HG02973 (cell line): Measurements from ENCODE around the gene IDUA.
"Not testable (repeated sequence)": the region's sequence is repeated elsewhere in the genome, so short reads cannot be mapped to it uniquely, and the experiment has no call there.

Experiments
- ATAC-seq: cut with Tn5 transposase; IDR thresholded peaks from one replicate; pipeline ENCODE4 v1.9.1; 2021; ENCODE audit warnings: moderate library complexity; ENCODE audit not compliant: unreplicated experiment

IDUA gene

GRCh38 chr4:966266-967112 lies 20.4 kb upstream of the IDUA start:
- ATAC-seq, result no peak

- ATAC-seq, result no peak
Observed at GRCh38 chr4:967113-968104, 19.4 kb upstream of the IDUA start.

GRCh38 chr4:968221-968620 lies 18.6 kb upstream of the IDUA start:
- no peak for ATAC-seq

GRCh38 chr4:968621-969394 lies 18.0 kb upstream of the IDUA start:
- ATAC-seq, result no peak

GRCh38 chr4:970046-970745 lies 16.6 kb upstream of the IDUA start:
- ATAC-seq, result no peak

- no peak for ATAC-seq
Observed at GRCh38 chr4:970854-971520, 15.9 kb upstream of the IDUA start.

GRCh38 chr4:971666-972500 lies 15.0 kb upstream of the IDUA start:
- ATAC-seq, result no peak

GRCh38 chr4:972651-973424 lies 14.0 kb upstream of the IDUA start:
- peak; percentile 30 for ATAC-seq

GRCh38 chr4:973431-974397 lies 13.1 kb upstream of the IDUA start, which contains the start of gene DGKQ:
DGKQ (minus strand) TSS chr4:973569; CDS start chr4:973482, 87 bp downstream.
- peak; percentile 61 for ATAC-seq

- no peak for ATAC-seq
Observed at GRCh38 chr4:974668-975067, 12.2 kb upstream of the IDUA start.

GRCh38 chr4:976016-976415 lies 10.8 kb upstream of the IDUA start:
- ATAC-seq, result not testable (repeated sequence)

- ATAC-seq, result no peak
Observed at GRCh38 chr4:978957-979701, 7.7 kb upstream of the IDUA start.

- no peak for ATAC-seq
Observed at GRCh38 chr4:982291-982690, 4.6 kb upstream of the IDUA start.

- ATAC-seq, result no peak
Observed at GRCh38 chr4:982814-983213, 4.0 kb upstream of the IDUA start.

GRCh38 chr4:984336-985054 lies 2.3 kb upstream of the IDUA start:
- ATAC-seq, result no peak
